NCI-H82 treated with DMSO at 0.1 percent for 48 hours (cell line): ENCODE data around the gene DDX56.
"Not testable (repeated sequence)": the region's sequence is repeated elsewhere in the genome, so short reads cannot be mapped to it uniquely, and the experiment has no call there.

Experiments
- DNase-seq: peaks from one replicate; lab custom pipeline; 2025; ENCODE audit not compliant: unreplicated experiment; lab: John Stamatoyannopoulos, UW

Gene DDX56

DNA sequence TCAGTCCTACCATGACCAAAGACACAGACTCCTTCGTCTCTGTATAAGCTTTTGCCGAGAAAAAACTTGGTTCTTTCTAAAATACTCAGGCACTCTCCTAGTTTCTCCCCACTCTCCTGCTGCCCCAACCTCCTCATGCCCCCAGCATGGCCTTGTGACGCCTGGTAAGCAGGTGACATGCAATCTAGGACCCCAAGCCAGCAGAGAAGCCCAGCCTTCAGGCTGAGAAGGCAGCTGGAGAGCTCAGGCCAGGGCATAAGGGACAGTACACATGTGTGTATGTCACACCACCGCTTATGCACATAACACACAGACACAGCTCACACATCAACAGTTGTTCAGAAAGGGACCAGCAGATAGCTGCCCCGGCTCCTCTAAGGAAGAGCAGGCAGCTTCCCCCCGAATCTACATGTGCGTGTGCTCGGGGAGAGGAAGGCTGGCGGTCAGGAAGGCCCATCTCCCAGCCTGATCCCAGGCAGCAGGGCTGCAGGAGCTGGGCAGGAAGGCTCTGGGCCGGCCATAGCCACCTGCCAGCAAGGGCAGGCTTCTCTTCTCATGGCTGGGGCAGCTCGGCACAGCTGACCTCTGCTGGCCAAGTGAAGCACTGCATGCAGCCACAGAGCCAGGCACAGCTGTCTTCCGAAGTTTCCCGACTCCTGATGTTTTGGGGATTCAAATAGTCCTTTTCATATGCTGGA is 8.5 kb downstream of the DDX56 start:
- no peak for DNase-seq

DNA sequence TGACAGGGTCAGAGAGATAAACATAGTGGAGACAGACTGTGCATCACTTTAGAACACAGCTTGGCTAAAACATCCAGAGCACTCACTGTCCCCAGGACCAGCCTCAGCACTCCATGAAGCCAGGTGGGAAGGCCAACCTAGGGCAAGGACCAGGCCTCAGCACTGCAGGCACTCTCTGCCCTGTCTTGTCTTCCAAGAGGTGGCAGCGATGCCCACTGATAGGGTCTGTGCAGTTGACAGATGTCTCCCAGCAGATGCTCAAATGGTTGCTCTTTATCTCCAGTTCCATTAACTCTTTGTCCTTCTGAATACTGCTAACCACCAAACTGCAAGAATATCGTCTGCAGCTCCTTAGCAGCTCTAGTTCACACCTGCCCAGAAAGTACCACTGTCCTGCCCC is 9.1 kb downstream of the DDX56 start:
- DNase-seq, result no peak

DNA sequence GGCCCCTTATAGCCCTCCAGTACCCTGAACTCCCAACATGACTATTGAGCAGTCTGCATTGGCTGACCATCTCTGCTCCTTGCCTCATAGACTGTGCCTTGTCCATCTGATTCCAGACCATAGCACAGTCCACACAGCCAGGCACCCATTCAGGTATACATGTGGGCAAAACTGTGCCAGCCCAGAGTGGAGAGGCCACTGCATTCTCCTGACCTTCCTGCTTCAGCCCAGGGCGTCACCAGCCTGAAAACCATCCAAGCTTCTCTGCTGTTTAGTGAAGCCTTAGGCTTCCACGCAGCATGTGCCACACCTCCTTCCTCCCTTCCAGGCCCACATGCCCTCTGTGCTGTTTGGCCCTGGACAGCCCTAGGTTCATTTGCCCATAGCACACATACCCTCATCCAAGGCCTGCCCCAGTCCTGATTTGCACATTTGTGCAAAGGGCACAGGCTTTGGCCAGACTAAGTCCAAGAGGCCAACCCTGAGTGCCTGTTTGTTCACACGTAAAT is 10.5 kb downstream of the DDX56 start:
- DNase-seq, result no peak

DNA sequence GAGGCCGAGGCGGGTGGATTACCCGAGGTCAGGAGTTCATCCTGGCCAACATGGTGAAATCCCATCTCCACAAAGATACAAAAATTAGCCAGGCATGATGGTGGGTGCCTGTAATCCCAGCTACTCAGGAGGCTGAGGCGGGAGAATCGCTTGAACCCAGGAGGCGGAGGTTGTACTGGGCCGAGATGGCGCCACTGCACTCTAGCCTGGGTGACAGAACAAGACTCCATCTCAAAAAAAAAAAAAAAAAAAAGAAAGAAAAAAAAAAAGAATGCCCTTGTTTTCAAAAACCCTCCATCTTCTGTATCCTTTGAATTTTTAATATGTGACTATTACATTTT is 11.1 kb downstream of the DDX56 start:
- DNase-seq, result not testable (repeated sequence)

DNA sequence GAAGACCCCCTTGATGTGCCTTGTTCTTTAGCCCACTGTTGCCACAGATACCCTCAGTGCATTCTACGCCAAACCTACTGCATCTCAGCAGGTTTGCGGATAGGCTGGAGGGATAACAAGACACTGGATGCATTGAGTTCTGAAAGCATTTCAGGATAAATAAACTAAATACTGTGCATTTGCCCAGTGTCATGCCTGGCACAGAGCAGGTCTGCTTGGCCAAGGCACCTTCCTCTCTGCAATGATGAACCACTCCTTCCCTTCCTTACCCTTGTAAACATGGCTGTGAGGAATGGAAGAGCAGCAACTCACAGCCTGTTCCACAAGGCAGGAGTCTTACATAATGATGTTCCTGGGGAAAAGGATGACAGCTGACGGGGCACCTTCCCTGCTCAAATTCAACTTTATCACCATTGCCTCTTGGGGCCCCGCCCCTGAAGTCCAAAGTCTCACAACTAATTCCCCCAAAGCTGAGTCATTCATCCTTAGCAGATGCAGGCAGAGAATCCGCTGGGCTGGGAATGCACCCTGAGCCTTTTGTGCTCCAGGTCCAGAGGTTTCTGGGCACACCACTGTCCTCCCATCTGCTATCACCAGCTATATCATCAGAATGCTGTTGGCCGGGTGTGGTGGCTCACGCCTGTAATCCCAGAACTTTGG is 11.6 kb downstream of the DDX56 start:
- no peak for DNase-seq

DNA sequence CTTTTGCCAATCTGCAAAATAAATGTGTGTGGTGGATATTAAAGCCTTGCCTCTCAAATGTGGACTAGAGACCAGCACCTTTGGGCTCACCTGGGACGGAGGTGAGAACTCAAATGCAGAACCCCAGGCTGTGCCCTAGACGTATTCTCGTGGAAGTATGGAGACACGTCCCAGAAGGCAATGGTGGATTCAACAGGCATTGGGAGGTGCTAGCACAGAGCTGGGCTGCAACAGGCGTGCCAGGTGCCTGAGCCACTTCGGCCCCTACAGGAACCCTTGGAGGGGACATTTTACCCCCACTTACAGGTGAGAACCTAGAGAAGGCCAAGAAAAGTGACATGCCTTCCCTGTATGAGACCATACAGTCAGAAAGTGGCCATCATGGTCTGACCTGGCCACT is 12.2 kb downstream of the DDX56 start:
- no peak for DNase-seq

DNA sequence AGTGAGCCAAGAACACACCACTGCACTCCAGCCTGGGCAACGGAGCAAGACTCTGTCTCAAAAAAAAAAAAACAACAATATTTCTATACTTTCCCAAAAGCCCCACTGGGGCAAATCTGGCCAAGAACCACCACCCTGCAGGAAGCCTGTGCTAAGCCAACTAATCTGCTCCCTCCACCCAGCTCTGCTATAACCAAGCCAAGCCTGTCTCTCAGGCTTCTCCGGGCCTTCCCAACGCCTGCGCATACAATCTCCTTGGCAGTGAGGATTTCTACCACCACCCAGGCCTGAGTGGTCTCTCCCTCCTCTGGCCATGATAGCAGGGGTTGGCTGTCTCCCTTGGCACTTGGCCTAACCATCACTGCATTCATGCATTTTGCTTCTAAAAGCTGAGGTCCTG is 14.2 kb downstream of the DDX56 start:
- no peak for DNase-seq

DNA sequence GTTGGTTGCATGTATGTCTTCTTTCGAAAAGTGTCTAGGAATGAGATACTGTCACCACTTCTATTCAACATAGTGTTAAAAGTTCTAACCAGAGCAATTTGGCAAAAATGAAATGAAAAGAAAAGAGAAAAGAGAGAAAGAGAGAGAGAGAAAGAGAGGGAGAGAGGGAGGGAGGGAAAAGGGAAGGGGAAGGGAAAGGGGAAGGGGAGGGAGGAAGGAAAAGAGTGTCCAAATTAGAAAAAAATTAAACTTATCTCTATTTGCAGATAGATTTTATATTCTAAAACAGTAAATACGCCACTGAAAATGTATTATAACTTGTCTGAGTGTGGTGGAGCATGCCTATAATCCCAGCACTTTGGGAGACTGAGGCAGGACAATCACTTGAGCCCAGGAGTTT is 16.2 kb downstream of the DDX56 start:
- no peak for DNase-seq

DNA sequence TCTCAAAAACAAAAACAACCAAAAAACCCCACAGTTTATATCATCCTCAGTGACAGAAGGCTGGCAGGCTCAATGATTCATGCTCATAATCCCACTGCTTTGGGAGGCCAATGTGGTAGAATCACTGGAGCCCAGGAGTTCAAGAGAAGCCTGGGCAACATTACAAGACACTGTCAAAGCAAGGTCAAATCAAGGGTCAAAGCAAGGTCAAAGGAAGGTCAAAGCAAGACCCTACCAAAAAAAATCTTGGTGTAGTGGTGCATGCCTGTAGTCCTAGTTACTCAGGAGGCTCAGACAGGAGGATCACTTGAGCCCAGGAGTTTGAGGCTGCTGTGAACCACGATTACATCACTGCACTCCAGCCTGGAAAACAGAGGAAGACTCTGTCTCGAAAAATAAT is 18.4 kb downstream of the DDX56 start:
- no peak for DNase-seq

DNA sequence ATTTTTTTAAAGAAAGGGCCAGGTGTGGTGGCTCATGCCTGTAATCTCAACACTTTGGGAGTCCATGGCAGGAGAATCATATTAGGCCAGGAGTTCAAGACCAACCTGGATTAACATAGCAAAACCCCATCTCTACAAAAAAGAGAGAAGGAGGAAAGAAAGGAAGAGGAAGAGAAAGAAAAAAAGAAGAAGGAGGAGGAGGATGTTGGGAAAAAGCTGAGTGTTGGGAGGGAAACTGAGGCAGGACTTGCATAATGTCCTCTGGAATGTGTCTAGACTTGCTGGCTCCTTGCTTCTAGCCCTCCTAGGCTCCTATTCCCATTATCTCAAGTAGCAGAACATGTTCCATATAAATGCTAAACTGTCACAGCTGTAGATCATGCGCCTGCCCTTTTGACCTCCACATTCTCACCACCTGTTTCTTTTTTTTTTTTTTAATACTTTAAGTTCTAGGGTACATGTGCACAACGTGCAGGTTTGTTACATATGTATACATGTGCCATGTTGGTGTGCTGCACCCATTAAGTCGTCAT is 21.2 kb downstream of the DDX56 start:
- not testable (repeated sequence) for DNase-seq

DNA sequence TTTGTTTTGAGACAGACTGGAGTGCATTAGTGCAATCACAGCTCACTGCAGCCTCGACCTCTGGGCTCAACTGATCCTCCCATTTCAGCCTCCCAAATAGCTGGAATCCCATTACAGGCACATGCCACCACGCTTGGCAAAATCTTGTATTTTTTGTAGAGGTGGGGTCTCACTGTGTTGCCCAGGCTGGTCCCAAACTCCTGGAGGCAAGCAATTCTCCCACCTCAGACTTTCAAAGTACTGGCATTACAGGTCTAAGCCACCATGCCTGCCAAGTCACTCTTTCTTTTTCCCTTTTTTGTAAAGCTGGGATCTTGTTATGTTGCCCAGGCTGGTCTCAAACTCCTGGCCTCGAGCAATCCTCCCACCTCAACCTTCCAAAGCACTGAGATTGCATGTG is 24.3 kb downstream of the DDX56 start:
- no peak for DNase-seq

DNA sequence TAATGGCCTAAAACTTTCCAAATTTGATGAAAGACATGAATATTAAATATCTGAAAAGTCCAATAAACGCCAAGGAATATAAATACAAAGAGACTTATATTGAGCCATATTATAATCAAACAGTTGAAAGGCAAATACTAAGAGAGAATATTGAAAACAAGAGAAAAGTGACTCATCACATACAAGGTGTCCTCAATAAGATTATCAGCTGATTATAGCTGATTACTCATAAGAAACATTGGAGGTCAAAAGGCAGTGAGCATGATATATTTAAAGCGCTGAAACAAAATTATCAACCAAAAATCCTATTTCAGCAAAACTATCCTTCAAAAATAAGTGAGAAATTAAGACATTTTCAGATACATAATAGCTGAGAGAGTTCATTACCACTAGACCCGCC is 24.8 kb downstream of the DDX56 start:
- DNase-seq, result no peak

DNA sequence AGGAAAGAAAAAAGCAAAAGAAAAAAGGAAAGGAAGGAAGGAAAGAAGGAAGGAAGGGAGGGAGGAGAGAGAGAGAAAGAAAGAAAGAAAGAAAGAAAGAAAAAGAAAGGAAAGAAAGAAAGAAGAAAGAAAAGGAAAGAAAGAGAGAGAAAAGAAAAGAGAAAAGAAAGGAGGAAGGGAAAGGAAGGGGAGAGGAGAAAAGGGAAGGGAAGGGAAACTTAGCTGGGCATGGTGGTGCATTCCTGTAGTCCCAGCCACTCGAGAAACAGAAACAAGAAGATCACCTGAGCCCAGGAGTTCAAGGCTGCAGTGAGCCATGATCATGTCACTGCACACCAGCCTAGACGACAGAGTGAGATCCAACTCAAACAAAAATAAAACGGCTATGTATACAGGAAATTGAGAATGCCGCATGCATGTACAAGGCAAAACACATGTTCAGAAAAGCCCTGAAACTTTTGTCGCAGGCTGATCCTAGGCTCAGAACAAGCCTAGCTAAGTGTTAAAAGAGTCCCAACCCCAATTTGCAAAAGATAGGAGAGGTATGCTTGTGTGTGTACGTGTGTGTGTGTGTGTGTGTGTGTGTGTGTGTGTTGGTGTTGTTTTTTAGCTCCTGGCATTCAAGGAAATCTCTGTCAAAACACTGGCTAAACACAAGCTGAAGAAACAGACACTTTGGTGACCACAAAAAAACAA is 26.0 kb downstream of the DDX56 start:
- no peak for DNase-seq

DNA sequence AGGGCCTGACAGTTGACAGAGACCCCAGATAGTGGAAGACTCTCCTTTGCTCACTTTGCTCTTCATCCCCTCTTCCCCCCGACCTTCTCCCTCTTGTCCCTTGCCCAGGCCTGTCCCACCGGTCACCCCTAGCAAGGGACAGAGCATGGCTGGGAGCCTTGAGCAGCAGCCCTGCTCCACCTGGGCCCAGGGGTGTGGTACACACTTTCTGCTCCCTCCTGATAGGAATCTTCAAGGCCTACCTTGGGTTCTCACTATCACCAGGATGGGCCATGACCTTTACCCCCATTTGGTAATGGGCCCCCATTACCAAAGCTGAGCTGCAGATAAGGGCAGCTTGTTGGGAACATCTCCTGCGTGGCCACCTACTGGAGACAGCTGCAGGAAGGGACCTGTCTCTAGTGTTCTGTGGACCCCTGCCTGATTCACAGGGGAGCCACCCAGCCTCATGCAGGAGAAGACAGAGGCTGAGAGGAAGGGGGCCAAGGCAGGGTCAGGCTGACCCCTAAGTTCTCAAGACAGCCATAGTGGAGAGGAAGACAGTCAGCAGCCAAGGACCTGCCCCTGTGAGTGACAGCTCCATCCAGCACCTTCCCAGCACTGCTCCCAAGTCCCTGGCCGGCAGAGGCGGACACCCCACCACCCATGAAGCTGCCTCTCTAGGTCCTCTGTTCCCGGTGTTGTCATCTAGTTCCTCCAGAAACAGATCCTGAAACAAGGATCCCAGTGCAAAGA is 31.7 kb downstream of the DDX56 start:
- no peak for DNase-seq

DNA sequence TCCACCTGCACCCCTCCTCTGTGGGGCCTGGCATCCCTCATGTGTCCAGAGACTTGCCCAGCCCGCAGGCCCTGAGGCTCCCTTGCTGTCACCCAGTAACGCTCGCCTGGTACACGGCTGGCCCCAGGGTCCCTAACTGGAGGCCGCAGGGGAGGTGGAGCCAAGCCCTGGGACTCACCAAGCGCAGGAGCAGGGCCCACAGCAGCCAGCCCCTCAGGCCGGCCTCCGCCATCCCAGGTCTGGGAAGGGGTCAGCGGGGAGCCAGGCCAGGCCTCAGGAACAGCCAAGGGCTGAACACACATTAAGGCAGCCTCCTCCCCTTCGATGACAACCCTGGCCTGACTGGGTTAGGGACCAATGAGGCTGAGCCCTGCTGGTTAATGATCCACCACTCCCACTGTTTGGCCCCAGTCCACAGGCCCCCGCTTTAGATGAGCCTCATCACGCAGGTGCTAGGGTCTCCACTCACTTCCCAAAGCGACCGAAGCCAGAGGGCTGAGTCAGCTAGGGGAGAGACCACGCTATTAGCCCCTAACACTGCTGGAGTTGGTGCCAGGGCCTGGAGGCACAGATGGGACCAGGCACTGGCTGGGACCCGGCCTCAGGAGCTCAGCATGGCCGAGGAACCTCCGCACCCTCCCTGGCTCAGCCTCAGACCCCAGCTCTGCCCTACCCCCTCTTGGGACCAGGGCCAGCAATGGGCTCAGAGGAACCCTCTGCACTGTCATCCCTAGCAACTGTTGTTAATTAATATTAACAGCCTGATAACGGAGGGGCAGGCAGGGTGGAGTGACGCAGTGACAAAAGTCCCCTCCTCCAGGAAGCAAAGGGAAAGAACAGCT is 32.5 kb downstream of the DDX56 start, which contains the start of gene NPC1L1:
NPC1L1 (minus strand) TSS at position 303 of the 842 bp plus-strand sequence; CDS start at position 232, 71 bp downstream.
- DNase-seq, result no peak

DNA sequence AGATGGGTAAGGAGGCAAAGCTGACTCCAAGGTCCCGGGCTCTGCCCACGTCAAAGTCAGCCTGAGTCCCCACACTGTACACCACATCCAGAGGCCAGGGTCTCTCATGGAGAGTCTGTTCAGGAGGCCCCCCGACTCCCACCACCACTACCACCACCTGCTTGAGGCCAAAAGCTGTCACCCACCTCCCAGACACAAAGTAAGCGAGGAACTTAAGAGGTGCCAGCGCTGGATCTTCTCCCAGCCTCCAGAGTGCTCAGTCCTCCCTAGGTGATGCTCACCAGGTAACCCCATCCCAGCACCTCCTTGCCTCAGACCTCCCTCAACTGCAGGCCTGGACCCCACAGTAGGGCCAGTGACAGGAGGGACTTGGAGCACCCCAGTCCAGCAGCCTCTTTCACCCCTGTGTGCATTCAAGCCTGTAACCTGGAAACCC is 33.1 kb downstream of the DDX56 start:
- DNase-seq, result no peak

DNA sequence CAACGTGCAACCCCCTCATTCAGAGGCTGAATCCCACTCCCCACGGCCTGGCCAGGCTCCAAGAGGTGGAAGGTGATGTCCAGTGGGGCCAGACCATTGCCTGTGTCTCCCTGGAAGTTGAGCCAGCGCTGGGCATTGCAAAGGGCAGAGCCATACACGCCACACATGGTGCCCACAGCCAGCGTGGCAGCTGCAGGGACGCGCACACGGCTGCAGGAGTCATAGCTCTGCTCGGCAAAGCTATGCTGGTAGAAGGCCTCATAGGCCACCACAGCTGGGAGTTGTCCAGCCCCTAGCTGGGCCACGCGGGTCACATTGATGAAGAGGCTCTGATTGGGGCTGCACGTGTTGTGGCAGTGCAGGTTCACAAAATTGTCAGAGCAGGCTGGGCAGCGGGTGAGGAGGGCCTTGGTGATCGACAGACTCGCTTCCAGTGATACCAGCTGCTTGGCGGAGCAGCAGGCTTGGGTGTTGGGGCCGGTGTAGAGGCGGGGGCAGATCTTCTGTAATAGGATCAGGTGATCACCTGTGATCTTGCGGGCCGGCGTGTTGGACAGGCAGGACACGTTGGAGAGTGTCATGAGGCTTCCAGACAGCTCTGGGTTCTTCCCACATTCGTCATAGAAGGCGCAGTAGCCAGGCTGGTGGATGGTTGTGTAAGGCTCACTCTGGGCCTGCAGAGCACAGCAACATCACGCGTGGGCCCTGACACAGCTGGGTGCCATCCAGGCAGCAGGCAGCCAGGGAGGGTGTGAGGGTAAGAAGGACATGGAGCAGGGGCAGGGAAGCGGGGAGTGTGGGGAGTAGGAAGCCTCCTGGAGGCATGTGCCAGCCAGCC is 33.8 kb downstream of the DDX56 start:
- no peak for DNase-seq

DNA sequence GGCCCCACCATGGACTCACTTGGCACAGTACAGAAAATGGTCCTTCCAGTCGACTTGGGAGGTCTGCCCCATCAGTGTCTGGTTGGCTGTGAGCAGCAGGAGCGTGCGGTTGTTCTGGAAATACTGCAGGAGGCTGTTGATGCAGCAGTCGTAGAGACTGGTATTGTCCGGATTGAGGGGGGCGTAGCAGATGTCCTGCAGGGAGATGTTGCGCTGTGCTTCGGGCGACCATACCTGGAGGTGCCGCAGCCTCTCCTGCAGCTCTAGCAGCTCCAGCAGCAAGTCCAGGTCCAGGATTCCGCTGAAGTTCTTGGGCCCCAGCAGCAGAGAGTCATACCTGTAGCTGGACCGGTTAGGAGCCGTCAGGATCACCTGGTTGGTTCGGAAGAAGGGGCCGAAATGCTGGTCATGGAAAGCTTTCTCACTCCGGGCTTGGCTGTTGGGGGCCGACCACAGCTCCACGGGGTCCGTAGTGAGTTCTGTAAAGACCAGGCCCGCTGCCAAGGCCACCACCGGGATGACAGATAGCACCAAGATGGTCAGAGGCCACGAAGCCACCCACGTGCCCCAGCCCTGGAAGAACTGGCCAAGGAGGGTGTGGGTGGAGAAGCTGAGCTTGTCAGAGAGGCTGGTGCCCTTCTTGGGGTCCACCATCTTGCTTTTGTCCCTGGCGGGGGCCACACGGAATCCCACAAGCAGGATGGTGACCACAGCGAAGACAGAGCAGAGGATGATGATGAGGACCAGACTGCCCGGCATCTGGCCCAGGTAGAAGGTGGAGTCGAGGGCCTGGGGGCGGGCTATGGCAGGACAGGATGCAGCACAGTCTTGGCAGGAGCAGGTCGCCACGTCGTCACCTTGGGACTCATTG is 34.7 kb downstream of the DDX56 start:
- DNase-seq, result no peak
